ENCODE measurements around the gene C3orf20.

C3orf20 gene

DNA sequence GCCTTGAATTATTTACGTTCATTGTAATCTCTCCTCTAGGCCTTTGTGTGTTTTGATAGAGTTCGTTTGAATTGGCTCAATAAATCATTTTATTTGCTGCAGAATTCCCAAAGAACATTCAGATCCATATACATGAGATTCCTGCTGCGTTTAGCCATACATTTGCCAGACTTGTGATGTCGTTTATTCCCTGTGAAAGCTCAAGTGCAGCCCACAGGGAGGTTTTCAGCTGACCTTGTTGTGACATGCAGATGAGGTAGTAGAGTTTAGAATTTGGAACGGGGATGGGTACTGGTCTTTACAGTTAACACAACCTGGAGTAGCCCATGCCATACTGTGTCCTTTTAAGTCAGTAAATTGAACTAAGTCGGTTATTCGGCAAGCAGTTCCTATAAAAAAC is at the start of gene C3orf20:
C3orf20 (plus strand) TSS at position 301 of the 400 bp plus-strand sequence. CDS start 7,573 bp downstream, outside the sequence.
- DNase-seq (ENCODE audit: low spot score): no peak

DNA sequence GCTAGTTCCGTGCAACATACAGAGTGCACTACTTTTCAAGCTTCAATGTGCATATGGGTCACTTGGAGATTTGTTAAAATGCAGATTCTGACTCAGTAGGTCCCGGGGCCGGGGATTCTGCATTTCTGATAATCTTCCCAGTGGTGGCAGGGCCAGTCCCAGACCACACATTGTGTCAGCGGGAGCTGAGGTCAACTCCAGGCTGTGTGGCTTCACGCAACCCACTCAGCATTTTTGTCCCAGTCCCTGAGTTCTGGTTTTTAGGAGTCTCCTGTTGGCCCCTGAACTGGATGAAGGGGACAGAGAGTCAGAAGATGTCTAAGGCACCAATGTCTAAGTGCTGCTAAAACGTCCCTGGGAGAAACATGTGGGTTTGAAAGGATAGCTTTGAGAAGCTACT is 49.5 kb upstream of the C3orf20 start:
- DNase-seq (ENCODE audit: low spot score): no peak

DNA sequence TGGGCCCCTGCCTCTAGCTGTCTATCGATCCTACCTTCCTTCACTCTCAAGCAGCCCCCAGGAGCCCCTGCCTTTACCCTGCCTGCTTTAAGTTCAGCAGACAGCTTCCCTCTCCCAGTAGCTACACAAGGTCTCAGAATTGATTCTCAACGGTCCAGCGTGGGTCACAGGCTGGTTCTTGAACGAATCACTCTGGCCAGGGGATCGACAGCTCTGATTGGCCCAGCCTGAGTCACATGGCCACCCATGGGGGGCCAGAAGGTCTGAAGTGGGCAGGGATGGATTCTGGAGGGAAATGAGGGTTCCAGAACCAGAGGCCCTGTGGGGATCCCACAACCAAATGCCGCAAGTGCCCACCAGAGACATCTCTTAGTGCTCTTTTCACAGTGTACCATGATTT is 47.1 kb upstream of the C3orf20 start:
- no peak for DNase-seq (ENCODE audit: low spot score)

DNA sequence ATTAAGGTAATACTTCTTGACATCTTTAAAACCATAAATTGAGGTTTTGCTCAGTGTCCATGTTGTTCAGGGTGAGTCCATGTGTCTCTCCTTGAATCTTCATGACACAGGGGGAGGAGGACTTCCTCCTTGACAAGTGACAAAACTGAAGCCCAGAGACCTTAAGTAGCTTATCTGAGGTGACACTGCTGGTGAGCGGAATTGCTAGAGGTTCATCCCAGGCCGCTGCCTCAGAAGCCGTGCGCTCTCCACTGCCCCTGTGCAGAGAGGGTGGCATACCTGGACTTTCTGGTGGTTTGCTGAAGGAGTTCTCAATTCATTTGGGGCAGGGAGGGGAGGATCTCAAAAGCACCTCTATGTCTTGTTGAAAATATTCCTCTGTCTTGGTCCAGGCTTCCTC is 46.5 kb upstream of the C3orf20 start:
- no peak for DNase-seq (ENCODE audit: low spot score)

DNA sequence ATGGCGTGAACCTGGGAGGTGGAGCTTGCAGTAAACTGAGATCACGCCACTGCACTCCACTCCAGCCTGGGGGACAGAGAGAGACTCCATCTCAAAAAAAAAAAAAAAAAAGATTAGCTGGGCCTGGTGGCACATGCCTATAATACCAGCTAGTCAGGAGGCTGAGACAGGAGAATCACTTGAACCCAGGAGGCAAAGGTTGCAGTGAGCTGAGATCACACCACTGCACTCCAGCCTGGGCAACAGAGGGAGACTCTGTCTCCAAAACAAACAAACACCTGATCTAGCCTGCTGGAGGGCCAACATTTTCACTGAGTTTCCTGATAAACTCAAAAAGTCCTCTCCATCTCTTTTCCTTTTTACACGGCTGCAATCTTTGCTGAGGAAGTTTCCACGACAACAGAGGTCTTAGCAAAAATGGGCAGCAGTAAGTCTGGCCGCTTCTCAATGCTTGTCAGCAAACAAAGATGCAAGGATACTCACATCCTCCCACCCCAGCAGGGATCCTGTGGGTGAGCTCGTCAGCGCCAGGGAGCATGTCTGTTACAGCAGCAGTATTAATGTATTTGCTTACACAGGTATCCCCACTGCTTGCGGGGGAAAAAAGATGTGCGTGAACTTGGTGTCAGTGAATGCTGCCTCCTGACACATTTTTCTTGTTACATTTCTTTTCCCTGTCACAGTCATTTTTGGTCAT is 44.4 kb upstream of the C3orf20 start:
- DNase-seq (ENCODE audit: low spot score): no peak

DNA sequence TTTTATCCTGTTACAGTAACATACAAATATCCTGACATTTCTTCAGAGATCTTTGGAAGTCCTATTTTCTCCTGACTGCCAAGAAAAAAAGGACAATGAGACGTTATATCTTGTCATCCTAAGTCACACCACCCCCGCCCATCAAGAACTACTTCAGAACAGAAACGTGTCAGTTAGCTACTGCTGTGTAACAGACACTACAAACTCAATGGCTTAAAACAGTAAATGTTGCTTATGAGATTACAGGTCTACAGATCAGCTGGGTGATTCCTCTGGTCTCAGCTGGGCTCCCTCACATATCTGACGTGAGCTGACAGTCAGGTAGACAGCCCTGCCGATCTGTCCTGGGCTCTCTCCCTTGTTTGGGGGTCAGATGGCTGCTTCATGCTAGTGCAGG is 43.8 kb upstream of the C3orf20 start:
- DNase-seq (ENCODE audit: low spot score): no peak

DNA sequence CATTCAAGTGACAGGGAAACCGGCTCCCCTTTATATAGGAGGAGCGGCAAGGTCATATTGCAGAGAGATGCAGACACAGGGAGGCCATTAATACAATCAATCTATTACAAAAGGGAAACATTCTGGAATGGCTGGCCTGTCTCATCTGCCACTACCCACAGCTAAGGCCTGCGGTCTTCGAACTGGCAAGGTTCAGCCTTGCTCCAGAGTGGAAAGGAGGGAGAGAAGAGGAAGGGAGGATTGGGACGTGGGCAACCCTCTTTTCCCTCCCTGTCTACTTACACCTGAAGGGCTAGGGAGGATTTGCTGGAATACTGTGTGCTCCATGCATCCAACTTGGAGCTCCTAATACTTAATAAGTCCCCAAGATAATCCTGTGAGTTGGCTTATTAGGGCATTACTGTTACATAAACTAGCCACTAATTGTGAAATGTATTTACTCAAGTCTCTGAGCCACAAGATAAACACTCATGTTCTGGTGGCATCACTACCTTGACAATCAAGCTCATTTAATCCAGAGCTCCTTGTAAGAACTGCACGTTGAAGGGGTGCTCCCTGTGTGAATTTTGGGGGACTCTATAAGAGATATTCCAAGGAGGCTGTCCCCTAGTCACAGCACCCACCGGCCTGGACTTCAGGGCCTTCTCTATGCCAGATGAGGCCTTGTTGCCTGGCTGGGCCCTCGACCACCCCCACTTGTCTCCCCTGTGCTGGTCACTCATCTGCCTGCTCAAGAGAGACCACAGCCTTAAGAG is 43.1 kb upstream of the C3orf20 start:
- no peak for DNase-seq (ENCODE audit: low spot score)

DNA sequence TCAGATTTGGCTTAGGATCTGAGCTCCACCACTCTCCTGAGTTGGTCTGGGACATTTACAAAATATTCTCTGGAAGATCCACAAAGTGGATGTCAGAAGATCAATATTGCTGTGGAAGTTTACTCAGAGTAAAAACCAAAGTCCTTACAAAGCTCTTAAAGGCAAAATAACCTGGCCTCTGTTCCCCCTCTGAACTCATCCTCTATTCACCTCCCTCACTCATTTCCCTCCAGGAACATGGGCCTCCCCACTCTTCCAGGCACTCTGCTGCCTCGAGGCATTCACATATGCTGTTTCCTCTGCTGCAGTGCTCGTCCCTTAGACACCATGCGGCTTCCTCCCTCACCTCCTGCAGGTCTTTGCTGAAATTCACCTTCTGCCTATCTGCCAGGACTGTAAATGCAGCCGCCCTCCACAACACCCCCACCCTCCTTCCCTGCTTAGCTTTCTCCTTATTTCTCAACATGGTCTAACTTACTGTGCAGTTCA is 42.5 kb upstream of the C3orf20 start:
- no peak for DNase-seq (ENCODE audit: low spot score)

DNA sequence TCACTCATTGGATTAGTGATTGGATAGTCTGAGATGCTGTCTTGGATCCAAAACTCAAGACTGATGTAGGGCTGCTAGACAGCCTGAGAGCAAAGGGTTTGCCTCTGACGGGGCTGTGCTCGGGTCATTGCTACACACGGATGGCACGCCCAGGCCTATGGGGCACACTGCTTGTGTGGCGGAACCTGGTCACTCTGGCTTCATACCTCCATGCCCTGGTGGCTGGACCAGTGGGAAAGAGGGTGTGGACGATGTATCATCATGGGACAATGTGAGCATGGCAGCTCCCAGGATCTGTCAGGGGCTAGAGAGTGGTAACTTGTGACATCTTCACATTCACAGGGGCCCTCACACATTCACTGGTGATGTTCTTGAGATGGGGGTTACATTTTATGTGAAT is 41.5 kb upstream of the C3orf20 start:
- DNase-seq (ENCODE audit: low spot score): no peak

DNA sequence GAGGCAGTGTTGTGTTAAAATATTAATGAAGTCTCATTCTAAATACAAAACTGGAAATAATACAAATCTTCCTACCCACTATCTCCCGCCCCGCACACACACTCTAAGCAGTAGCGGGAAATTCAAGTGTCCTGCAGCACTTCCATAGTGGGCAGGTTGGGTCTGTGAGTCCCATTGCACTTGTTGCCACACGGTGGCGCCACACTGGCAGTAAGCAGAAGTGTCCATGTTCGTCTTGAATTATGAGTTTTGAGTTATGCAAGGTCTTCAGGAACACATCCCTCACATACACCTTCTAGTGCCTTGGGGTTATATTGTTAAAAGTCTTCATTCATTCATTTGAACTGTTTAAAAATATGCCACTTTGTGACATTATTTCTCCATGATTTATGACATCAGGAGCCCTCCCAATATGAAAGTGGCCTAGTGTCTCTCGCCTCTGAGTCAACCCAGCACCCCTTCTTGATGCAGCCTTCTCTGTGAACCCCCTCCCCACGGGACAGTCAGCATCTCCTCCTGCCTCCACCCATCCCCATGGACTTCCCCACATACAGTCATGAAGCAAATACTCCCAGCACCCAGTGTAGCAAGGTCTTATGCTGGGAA is 41.0 kb upstream of the C3orf20 start:
- DNase-seq (ENCODE audit: low spot score): peak; percentile 68

DNA sequence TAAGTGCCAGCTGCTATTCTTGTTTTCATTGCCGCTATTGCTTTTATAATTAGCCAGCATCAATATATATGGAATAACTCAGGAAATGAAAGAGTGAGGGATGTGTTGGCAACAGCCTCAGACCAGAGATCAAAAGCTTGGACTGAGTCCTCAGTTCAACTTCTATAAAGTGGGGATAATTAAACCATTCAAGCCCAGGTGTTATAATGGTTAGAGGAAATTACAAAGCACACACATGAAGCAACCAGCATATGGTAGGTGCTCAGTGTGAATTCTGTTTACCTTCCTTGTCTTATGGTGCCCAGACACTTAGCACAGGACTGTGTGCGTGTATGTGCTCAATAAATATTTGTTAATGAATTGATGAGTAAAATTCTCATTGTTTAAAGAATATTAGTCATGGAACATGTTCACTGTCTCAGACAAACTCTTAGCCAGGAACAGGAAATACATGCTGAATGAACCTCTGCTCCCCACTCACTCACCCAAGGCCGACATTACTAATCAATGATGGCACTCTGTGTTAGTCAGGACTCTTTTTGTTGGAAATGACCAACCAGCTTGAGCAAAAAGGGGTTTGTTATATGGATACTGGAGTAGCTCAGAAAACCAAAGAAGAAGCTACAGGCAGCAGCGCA is 40.1 kb upstream of the C3orf20 start:
- no peak for DNase-seq (ENCODE audit: low spot score)

DNA sequence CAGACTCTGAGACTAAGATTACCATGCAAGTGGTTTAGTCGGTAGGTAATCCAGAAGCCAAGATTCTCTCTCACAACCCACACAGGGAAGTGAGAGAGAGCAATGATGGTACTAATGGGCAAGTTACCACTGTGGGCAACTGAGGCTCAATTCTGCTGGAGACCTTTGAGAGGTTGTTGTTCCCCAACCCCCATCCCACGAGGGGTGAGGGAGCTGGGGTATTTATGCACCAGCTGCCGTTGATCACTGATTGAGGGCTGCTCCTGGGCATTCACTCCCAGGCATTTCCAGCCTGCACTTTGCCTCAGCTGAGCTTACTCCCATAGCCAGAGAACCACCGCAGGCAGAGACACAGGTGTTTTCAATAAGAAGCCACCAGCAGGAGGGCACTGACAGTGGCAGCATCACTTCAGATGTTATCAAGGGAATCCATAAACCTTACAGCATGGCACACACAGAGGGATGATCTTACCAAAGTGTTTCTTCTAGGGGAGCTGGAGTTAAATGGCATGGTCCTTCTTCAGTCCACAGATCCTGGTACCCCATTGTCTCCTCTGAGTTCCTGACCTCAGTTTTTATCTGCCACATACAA is 38.3 kb upstream of the C3orf20 start:
- no peak for DNase-seq (ENCODE audit: low spot score)

DNA sequence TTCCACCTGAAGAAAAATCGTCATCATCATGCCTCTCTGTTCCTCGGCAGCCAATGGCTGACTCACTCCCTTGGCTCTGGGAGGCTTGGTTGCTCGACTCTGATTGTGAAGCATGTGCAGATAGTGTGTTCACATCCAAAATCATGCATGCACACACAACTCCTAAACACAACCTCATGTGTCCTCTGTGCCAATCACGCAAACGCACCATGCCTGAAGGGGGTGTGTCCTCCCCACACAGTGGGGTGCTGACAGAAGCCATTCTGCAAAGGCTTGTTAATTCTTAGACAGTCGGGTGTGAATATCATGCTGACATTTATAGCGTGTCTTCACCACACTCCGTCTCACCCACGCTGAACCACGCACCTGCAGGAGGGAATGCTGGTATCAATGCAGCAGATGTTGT is 34.8 kb upstream of the C3orf20 start:
- DNase-seq (ENCODE audit: low spot score): no peak

DNA sequence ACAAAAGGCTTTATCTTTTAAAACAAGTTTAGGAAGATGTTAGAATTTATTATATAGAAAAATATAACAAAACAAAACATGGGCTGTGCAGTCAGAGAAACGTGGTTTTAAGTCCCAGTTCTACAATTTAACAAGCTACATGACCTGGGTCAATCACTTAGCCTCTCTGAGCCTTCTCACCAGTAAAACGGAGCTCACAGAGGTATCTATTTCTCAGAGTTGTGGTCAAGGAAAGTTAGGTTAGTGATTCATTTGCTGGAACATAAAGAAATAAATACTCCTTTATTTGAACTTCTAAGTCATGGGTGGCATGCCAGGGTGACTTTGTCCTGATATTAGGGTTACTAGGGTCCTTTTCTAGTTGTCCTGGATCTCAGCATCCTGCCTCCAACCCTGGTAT is 34.2 kb upstream of the C3orf20 start:
- DNase-seq (ENCODE audit: low spot score): no peak

DNA sequence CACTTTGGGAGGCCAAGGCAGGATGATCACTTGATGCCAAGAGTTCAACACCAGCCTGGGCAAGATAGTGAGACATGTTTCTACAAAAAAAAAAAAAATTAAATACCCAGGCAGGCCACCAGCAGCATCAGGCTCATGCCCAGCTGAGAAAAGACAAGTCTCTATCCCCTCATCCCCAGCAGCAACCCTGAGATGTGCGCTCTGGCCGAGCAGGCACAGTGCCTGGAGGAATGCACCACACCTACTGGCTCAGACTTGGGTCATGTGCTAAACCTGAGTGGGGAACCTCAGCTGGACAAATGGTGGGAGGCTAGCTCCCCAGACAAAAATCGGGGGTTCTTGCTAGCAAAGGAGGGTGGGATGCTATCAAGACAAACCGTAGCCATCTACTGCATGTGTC is 33.6 kb upstream of the C3orf20 start:
- DNase-seq (ENCODE audit: low spot score): no peak

DNA sequence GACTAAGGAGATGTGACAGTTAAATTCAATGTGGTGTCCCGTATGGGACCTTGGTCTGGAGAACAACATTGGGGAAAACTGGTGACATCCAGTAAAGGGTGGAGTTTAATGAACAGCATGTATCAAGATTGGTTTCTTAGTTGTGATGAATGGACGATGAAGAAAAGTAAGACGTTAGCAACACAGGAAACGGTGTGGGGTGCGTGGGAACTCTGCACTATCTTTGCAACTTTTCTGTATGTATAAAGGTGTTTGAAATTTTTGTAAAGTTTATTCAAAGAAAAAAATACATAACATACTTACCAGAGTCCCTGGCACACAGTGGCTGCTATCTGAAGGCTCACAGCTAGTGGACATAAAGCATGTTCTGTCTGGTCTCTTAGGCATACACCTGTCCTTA is 29.5 kb upstream of the C3orf20 start:
- DNase-seq (ENCODE audit: low spot score): no peak

DNA sequence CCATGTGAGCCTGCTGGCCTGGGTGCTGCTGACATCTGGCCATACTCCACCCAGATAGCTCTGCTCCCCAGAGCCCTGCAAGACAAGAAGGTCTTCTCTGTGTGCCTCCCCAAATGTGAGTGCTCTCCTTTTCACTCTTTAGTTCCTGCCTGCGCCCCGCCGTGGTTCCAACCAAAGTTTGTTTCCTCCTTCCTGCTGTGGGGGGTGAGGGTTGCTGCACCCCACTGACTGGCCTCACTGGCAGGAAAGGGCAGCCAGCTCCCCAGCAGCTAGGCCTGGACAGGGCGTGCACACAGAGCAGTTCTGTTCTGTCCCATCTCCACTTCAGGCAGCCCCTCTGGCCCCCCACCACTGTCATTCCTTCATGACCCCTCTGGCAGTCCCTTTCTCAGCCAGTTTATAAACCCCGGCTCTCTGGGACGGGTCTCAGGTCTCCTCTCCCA is 28.8 kb upstream of the C3orf20 start:
- DNase-seq (ENCODE audit: low spot score): no peak

DNA sequence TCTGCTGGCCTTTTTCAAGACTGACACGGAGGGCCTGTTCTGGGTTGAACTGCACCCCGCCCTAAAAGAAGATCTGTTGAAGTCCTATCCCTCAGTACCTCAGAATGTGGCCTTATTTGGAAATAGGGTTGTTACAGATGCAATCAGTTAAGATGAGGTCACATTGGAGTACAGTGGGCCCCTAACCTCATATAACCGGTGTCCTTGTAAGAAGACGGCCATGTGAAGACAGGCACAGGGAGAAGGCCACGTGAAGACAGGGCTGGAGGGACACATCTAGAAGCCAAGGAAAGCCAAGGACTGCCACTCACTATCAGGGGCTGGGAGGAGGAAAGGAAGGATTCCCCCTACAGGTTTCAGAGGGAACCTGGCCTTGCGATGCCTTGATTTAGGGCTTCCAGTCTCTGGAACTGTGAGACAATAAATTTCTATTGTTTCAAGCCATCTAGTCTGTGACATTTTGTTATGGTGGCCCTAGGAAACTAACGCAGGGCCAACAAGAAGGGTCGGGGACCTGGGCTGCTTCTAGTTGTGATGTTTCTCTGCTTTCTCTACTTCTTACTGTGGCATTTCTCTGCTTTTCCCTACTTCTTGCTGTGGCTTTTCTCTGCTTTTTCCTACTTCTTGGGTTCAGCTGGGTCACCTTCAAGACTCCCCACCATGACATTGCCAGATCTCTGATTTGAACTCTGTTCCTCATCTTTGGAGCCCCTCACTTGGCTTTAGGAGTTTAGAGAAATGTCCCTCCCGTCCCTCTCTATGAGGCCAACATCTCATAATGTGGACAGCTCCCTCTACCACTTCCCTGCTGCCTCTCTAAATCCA is 28.1 kb upstream of the C3orf20 start:
- DNase-seq (ENCODE audit: low spot score): no peak

DNA sequence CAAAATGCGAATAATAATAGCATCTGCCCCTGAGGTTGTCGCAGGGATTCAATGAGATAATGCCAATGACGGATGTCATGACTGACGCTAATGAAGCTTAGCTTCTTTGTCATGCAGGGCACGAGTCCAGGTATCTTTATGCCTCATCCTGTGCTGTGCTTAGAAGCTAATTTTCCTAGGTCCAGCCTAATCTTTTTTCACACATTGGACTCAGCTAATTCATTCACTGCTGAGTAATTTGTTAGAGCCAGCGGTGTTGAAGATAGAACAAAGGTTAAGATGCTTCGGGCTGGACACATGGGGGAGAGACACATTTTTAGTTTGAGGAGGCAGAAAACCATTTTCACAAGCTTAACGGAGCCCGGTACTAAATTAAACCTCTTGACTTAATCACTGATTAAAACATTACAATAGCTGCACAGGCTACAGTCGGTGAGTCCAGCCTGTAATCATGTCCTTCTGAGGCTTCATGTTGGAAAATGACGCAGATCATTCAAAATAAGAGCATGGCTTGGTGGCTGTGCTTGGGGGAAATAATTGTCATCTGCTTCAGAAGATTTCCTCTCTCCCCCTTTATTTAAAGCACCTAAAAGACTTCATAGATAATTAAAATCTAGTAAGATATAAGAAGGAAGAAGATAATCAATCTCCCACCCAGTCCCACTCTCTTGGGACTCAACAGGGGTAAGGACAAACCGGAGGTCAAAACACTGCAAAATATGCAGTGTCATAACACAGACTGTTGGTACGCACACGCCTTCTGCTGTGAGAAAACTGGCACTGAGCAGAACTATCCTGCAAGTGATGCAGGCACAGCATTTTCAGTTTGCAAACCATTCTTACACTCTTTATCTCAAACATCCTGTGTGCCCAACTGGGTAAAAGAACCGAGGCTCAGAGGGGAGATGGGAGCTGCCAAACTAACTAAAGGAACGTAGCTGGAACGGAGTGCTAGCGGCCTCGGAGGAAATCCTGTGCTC is 26.7 kb upstream of the C3orf20 start:
- DNase-seq (ENCODE audit: low spot score): peak; percentile 61

DNA sequence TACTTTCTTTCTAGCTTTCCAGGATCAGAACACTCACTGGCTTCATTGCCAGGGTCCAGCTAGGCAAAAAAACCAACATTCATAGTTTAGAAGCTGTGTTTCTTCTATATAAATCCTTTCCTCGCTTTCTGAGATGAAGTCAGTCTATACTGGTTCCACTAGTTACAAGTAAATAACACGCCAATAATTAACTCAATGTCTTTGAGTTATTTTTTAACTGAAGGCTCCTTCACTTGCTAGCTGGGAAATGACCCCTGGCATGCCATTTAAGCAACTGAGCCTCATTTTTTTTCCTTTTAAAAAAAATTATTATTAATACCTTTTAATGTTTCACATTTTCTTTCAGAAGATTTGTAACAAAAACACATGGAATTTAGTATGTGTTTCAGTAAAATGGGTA is 25.5 kb upstream of the C3orf20 start:
- no peak for DNase-seq (ENCODE audit: low spot score)
